ENCODE measurements around the gene PDK2. TPM values are rescaled to one million over a fixed set of nuclear protein-coding genes. Genes with fewer than 3 reads are reported as not detected.

The PDK2 gene
- total RNA-seq, 1 experiment from 2014 or later = 58.4 TPM

- no peak for DNase-seq (ENCODE audit: low read depth)
- in situ Hi-C loops (cut with HindIII; ENCODE audit: low pct_unique_long_range_greater_than_20kb, low sequenced_read_pairs) = no loop called here
Measured at GRCh38 chr17:50093246-50093645, 1.9 kb upstream of the PDK2 start.

DNA sequence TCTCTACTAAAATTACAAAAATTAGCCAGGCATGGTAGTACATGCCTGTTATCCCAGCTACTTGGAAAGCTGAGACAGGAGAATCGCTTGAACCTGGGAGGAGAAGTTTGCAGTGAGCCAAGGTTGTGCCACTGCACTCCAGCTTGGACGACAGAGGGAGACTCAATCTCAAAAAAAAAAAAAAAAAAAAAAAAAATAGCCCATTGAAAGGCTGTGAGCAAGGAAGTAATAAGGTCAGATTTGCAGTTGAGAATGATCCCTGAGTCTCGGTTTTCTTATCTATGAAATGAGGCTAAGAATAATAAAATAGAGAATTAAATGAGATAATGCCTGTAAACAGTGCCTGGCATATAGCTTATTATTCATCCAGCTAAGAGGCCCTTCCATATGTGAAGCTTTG lies 1.3 kb upstream of the PDK2 start:
- in situ Hi-C loops (cut with HindIII; ENCODE audit: low pct_unique_long_range_greater_than_20kb, low sequenced_read_pairs) = no loop called here

DNA sequence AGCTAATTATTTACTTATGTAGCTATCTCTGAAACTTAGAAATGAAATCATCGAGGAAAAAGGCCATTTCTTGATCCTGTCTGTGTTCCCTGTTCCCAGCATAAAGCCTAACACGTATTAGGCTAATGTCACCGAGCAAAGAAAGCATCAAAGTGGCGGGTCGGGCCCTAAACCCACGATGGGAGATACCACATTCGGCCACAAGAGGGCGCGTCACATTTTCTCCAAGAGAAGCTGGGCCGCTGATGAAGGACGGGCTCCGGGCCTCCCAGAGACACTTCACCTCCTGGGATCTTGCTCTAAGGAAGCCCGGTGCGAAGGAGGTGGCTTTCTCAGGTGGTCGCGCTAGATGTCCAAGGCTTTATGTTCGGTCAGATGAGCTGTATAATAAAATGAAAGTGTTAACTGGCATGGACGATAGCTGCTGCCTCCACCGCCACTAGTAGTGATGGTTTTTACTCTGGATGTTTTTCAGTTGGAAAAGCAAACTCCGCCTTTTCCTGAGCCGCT lies 853 bp upstream of the PDK2 start:
- in situ Hi-C loops (cut with HindIII; ENCODE audit: low pct_unique_long_range_greater_than_20kb, low sequenced_read_pairs) = no loop called here

More for the DNA sequence above, 1.3 kb upstream of the PDK2 start:
- DNase-seq (ENCODE audit: low read depth) = no peak

GRCh38 chr17:50095626-50096037 lies 481 bp downstream of the PDK2 start:
- DNase-seq (ENCODE audit: low read depth) = no peak
- in situ Hi-C loops (cut with HindIII; ENCODE audit: low pct_unique_long_range_greater_than_20kb, low sequenced_read_pairs) = no loop called here

More for the DNA sequence above, 853 bp upstream of the PDK2 start:
- DNase-seq (ENCODE audit: low read depth) = peak; percentile 82

DNA sequence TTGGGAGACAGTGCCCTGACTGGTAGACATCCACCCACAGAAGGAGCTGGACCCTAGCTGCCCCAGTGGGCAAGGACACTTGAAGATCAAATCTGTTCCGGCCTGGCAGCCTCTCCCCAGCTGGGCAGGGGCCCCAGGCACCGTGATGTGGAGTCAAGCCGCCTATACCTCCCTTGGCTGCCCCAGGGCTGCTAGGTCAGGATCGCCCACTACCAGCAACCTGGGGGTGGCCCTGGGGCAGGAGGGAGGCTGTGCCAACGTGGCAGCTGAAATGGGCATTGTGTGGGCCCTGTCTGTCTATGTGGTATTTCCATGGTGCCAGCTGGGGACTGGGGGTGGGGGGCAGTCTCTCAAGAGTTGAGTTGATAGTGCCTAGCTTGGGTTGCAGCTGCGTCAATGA lies 941 bp downstream of the PDK2 start:
- in situ Hi-C loops (cut with HindIII; ENCODE audit: low pct_unique_long_range_greater_than_20kb, low sequenced_read_pairs) = no loop called here
- no peak for DNase-seq (ENCODE audit: low read depth)

- in situ Hi-C loops (cut with HindIII; ENCODE audit: low pct_unique_long_range_greater_than_20kb, low sequenced_read_pairs) = no loop called here
- no peak for DNase-seq (ENCODE audit: low read depth)
Measured at GRCh38 chr17:50096758-50097157, 1.6 kb downstream of the PDK2 start.

- in situ Hi-C loops (cut with HindIII; ENCODE audit: low pct_unique_long_range_greater_than_20kb, low sequenced_read_pairs) = no loop called here
Measured at GRCh38 chr17:50097455-50097854, 2.3 kb downstream of the PDK2 start.

GRCh38 chr17:50097926-50098325 lies 2.8 kb downstream of the PDK2 start:
- in situ Hi-C loops (cut with HindIII; ENCODE audit: low pct_unique_long_range_greater_than_20kb, low sequenced_read_pairs) = no loop called here
- no peak for DNase-seq (ENCODE audit: low read depth)

More at GRCh38 chr17:50097455-50097854, 2.3 kb downstream of the PDK2 start:
- DNase-seq (ENCODE audit: low read depth) = no peak

DNA sequence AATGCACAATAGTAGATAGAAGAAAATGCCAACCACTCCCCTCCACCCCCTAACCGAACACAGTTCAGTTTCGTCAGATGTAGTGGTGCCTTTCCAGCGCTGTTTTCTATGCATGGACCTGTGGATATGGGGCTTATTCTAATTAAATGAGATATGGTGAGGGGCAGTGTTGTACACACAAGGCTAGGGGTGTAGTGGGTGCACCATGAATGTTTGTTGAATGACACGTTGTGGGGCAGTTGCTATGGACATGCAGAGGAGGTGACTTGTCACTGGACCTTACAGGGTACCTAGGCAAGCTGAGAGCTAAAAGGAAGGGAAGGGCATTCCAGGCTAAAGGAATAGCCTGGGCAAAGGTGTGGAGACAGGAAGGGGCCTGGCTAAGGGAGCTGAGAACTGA lies 3.4 kb downstream of the PDK2 start:
- DNase-seq (ENCODE audit: low read depth) = no peak
- in situ Hi-C loops (cut with HindIII; ENCODE audit: low pct_unique_long_range_greater_than_20kb, low sequenced_read_pairs) = no loop called here

DNA sequence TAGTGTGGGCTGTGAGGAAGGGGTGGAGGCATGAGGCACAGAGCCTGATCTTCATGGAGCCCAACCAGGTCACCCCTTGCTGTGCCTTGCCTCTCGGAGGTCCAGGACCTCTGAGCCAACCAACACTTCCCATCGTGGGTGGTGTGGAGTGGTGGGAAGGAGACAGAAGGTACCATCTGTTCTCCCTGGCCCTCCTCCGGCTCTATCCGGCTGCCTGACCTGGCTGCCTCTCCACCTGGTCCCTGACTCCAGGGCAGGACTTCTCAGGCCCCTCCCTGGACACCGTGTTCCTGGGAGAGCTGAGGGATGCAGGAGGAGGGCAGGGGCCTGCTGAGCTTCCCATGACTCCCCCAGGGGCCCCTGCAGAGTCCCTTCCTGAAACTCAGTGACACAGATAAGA lies 3.9 kb downstream of the PDK2 start:
- no peak for DNase-seq (ENCODE audit: low read depth)
- in situ Hi-C loops (cut with HindIII; ENCODE audit: low pct_unique_long_range_greater_than_20kb, low sequenced_read_pairs) = no loop called here

DNA sequence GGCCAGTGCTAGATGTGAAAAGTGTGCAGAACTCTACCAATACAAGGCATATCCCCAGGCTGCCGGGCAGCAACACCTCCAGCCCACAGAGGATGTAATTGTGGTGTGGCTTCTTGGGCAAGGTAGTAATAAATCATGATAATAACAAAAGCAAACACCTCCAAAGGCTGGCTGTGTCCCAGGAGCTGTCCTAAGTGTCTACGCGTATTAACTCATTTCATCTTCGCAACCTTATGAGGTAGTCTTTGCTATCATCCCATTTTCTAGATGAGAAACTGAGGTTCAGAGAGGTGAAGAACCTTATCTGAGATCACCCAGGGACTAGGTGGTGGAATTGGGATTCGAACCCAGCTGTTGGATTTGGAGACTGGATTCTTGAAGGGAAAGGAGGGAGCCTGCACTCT lies 5.3 kb downstream of the PDK2 start:
- peak; percentile 48 for DNase-seq (ENCODE audit: low read depth)
- in situ Hi-C loops (cut with HindIII; ENCODE audit: low pct_unique_long_range_greater_than_20kb, low sequenced_read_pairs) = no loop called here

DNA sequence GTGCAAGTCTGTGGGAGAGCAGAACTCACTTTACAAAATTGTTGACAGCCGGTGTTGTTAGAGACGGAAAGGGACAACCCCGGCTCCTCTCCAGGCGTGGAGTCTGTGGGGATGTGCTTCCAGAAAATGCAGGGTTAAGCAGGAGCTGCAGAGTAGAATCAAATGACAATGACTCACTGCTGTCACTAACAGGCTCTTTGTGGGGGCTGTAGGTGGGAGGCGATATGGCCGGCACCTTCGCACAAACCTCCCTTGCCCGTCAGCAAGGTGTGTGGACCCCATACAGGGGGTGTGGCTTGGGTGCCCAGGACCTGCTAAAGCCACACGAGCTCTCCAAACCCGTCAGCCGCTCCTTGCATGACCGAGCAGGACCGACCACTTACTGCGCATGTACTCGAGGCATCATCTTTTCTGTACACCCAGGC lies 5.8 kb downstream of the PDK2 start:
- peak; percentile 83 for DNase-seq (ENCODE audit: low read depth)
- in situ Hi-C loops (cut with HindIII; ENCODE audit: low pct_unique_long_range_greater_than_20kb, low sequenced_read_pairs) = no loop called here

GRCh38 chr17:50101346-50102163 lies 6.4 kb downstream of the PDK2 start:
- DNase-seq (ENCODE audit: low read depth) = peak; percentile 73

GRCh38 chr17:50102164-50102991 lies 7.2 kb downstream of the PDK2 start:
- in situ Hi-C loops (cut with HindIII; ENCODE audit: low pct_unique_long_range_greater_than_20kb, low sequenced_read_pairs) = no loop called here
- peak; percentile 73 for DNase-seq (ENCODE audit: low read depth)

More at GRCh38 chr17:50101346-50102163, 6.4 kb downstream of the PDK2 start:
- in situ Hi-C loops (cut with HindIII; ENCODE audit: low pct_unique_long_range_greater_than_20kb, low sequenced_read_pairs) = no loop called here

DNA sequence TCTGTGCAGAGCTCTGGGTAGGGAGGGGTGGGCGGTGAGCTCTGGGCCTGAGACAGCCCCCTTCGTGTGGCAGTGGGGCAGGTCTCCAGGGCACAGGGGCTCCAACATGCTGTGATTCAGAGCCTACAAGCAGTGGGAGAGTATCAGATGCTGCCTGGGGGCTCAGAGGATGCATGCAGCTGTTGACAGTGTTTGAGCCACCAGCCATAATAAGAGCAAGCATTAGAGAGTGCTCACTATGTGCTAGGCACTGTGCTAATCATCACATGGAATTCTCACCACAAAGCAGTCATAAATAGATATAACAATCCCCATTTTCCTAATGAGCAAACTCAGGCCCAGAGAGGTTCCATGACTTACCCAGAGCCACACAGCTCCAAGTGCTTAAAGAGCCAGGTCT lies 8.1 kb downstream of the PDK2 start:
- DNase-seq (ENCODE audit: low read depth) = no peak
- in situ Hi-C loops (cut with HindIII; ENCODE audit: low pct_unique_long_range_greater_than_20kb, low sequenced_read_pairs) = no loop called here

DNA sequence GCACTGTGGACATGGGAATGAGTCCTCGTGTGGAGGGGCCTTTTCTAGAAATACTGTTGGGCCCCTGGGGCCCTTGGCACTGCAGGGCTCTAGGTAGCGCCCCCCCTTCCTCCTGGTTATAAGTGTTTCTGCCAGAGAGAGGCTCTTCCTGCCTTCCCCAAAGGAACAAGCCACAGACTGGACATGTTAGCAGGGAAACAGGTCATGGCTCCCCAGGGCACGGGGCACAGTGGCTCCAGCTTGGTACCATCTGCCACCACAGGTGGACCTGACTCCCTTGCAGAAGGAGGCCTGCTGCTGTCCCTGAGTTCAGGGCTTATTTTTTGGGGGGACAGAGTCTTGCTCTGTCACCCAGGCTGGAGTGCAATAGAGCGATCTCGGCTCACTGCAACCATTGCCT lies 8.8 kb downstream of the PDK2 start:
- in situ Hi-C loops (cut with HindIII; ENCODE audit: low pct_unique_long_range_greater_than_20kb, low sequenced_read_pairs) = no loop called here
- DNase-seq (ENCODE audit: low read depth) = no peak

DNA sequence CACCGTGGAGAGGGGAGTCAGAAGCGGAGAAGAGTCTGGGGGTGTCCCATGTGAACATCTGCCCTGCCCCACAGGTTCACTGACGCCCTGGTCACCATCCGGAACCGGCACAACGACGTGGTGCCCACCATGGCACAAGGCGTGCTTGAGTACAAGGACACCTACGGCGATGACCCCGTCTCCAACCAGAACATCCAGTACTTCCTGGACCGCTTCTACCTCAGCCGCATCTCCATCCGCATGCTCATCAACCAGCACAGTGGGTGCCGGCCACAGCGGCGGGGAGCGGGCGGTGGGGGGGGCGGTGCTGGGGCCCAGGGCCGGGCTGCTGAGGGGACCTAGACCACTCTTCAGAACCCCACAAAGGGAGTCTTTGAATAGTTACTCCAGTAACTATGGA lies 10.7 kb downstream of the PDK2 start:
- no peak for DNase-seq (ENCODE audit: low read depth)
- in situ Hi-C loops (cut with HindIII; ENCODE audit: low pct_unique_long_range_greater_than_20kb, low sequenced_read_pairs) = no loop called here

GRCh38 chr17:50106393-50107131 lies 11.4 kb downstream of the PDK2 start:
- no peak for DNase-seq (ENCODE audit: low read depth)
- in situ Hi-C loops (cut with HindIII; ENCODE audit: low pct_unique_long_range_greater_than_20kb, low sequenced_read_pairs) = no loop called here

Data from Caki2 (cell line).